HG03432 (cell line): ENCODE data around the gene FBXW8.
A peak's percentile ranks its signal among the peaks of the same experiment; 100 is the strongest.

Experiments used
- ATAC-seq: cut with Tn5 transposase; IDR thresholded peaks from one replicate; pipeline ENCODE4 v1.9.1; 2021; ENCODE audit warnings: mild to moderate bottlenecking, moderate library complexity; ENCODE audit not compliant: unreplicated experiment

Gene FBXW8

GRCh38 chr12:116910645-116911451 is at the start of gene FBXW8:
Gene FBXW8 (plus strand): TSS chr12:116910950. CDS start chr12:116911038, 88 bp downstream.
- peak; percentile 95 for ATAC-seq

- ATAC-seq, result peak; percentile 88
These were observed 49.4 kb upstream of the FBXW8 start for GRCh38 chr12:116861320-116861719.

DNA sequence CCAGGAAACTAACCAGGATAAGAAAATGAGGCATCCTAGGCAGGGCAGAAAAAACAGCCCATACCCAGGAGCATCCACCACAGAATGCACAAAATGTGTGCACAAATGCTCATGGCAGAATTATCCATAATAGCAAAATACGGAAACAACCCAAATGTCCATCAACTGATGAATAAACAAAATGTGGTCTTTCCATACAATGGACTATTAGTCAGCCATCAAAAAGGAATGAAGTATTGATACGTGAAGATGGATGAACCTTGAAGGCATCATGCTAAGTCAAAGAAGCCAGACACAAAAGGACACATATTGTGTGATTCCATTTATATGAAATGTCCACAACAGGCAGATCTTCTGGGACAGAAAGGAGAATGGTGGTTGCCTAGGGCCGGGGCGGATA is 48.6 kb upstream of the FBXW8 start:
- ATAC-seq, result no peak

DNA sequence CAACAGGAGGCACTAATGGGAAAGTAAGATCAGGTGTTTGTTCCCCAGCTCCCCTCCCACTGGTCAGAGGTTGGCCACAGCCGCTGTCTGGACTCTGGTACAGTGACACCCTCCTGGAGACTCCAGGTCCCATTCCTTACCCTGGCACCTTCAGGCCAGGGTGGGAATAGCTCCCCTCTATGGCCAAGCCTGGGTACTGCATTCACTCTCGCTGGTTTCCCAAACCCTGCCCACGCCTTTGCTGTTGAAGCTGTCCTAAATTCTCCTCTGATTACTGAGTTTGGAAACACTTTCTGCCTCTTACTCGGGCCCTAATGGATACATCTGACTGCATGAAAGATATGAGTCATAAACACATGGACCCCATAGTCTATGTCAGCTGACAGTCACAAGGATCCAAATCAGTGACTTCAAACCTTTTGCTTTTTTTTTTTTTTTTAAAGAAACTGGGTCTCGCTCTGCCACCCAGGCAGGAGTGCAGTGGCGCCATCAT is 47.4 kb upstream of the FBXW8 start:
- ATAC-seq, result no peak

DNA sequence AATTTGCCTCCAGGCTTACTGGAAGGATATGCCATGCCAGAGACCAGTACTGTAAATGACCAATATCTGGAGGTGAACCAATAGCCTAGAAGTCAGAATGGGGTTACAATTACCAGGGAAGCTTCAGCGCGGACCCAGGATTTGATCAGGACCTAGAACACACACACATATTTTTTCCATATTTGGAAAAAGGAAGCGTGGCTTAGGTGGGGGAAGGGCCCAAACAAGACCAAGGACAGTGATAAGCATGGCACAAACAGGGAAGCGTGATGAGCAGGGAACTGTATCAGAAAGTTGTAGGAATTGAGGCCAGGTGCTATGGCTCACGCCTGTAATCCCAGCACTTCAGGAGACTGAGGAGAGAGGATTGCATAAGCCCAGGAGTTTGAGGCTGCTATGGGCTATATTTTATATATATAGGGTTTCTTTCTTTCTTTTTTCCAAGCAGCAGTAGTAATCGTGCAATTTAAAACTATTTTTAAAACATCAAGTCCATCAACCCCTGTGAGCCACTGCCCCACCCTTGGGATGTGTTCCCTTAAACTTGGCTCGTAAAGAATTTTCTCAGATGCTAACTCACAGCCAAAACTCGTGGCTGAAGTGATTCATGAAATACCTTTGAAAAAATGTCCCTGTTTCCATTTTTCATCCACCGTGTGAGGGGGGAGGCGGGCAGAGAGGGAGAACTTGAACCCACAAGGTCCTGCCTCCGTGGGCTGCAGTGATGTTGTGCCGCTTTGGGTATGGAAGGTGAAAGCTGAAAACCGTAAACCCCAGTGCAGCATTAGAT is 46.2 kb upstream of the FBXW8 start:
- no peak for ATAC-seq

- ATAC-seq, result no peak
These were observed 43.2 kb upstream of the FBXW8 start for GRCh38 chr12:116867523-116867922.

DNA sequence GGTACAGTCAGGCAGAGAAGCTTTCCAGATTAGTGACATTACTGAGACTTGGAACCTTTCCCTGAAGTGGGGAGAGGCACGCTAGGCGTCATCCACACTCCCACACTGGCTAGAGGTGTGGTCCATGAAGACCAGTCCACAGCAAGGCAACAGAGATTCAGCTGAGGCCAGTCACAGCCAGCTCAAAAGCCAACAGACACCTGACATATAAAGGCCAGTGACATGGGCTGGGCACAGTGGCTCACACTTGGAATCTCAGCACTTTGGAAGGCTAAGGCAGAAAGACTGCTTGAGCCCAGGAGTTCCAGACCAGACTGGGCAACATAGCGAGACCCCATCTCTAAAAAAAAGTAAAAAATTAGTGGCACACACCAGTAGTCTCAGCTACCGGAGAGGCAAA is 40.4 kb upstream of the FBXW8 start:
- no peak for ATAC-seq

GRCh38 chr12:116874324-116874995 is 36.3 kb upstream of the FBXW8 start:
- no peak for ATAC-seq

- no peak for ATAC-seq
These were observed 34.4 kb upstream of the FBXW8 start for GRCh38 chr12:116876151-116876869.

- no peak for ATAC-seq
These were observed 31.9 kb upstream of the FBXW8 start for GRCh38 chr12:116878567-116879508.

- ATAC-seq, result no peak
These were observed 31.1 kb upstream of the FBXW8 start for GRCh38 chr12:116879509-116880212.

DNA sequence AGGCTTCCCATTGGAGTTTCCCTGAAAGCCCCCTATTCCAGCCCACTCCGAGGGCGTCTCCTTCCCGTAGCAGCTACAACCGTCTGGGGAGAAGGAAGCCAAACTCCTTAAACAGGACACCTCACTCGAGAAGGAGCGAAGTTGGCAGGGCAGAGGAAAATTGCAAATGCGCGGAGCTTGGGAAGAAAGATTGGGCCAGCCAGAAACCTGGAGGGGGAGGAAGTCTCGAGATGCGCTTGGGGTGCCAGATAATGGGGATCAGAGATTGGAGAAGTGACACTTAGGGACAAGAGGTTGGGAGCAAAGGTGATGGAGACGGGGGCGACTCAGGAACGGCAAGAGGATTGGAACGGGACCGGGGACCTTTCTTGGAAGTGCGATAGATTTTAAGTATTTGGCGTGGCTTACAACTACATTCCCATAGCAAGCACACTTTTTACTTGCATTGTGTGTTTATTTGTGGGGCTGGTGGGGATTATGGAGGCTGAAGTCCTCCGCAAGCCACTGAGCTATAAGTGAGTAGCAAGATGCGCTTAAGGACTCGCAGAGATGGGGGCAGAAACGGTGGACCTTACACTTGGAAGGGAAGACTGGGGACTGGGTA is 30.4 kb upstream of the FBXW8 start:
- ATAC-seq, result no peak

- peak; percentile 72 for ATAC-seq
These were observed 29.9 kb upstream of the FBXW8 start for GRCh38 chr12:116880817-116881324.

- ATAC-seq, result peak; percentile 20
These were observed 29.3 kb upstream of the FBXW8 start, which contains the start of gene HRK for GRCh38 chr12:116881325-116881876. Gene HRK (minus strand): TSS chr12:116881441. CDS start chr12:116881307, 134 bp downstream.

- no peak for ATAC-seq
These were observed 28.8 kb upstream of the FBXW8 start for GRCh38 chr12:116881877-116882507.

DNA sequence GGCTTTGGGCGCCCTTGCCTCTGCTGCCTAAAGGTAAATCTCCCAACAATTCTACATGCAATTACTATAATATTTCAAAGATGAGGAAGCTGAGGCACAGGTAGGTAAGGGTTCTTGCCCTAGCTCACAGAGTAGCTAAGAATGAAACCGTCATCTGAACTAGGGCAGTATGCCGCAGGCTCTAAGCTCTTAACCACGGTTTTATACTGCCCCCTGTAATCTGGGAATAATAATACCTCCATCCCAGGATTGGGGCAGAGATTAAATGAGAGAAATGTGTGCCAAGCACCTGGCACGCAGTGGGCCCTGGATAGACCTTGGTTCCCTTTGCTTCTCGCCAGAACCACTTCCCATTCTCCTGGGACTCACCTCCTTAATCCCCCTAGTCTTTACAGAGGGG is 28.0 kb upstream of the FBXW8 start:
- ATAC-seq, result no peak

- no peak for ATAC-seq
These were observed 25.9 kb upstream of the FBXW8 start for GRCh38 chr12:116884871-116885270.
